TTC549 (cell line): ENCODE data around the gene SECTM1.
"Not testable (repeated sequence)": the region's sequence is repeated elsewhere in the genome, so short reads cannot be mapped to it uniquely, and the experiment has no call there.

Experiments
- FAIRE-seq: peaks from 2 replicates; lab custom pipeline; 2012; peaks lifted over from hg19 to GRCh38; lab: Jason Lieb, UNC

SECTM1 gene

GRCh38 chr17:82369211-82369610 lies 35.6 kb upstream of the SECTM1 start:
- no peak for FAIRE-seq

- FAIRE-seq, result no peak
Observed at GRCh38 chr17:82367724-82368524, 34.4 kb upstream of the SECTM1 start.

- FAIRE-seq, result no peak
Observed at GRCh38 chr17:82366749-82367148, 33.2 kb upstream of the SECTM1 start.

GRCh38 chr17:82365606-82366295 lies 32.2 kb upstream of the SECTM1 start:
- no peak for FAIRE-seq

GRCh38 chr17:82361885-82362633 lies 28.5 kb upstream of the SECTM1 start:
- FAIRE-seq, result no peak

- FAIRE-seq, result not testable (repeated sequence)
Observed at GRCh38 chr17:82359451-82360074, 26.0 kb upstream of the SECTM1 start.

- no peak for FAIRE-seq
Observed at GRCh38 chr17:82358465-82359350, 25.1 kb upstream of the SECTM1 start, which contains the start of gene TEX19. TEX19 (plus strand) TSS chr17:82359247; CDS start chr17:82362151, 2,904 bp downstream.

GRCh38 chr17:82357394-82357793 lies 23.8 kb upstream of the SECTM1 start:
- no peak for FAIRE-seq

GRCh38 chr17:82356845-82357355 lies 23.3 kb upstream of the SECTM1 start:
- no peak for FAIRE-seq

GRCh38 chr17:82355770-82356427 lies 22.3 kb upstream of the SECTM1 start:
- FAIRE-seq, result no peak

- no peak for FAIRE-seq
Observed at GRCh38 chr17:82354804-82355308, 21.3 kb upstream of the SECTM1 start.

GRCh38 chr17:82353484-82353883 lies 19.9 kb upstream of the SECTM1 start:
- no peak for FAIRE-seq

GRCh38 chr17:82351713-82352488 lies 18.3 kb upstream of the SECTM1 start:
- no peak for FAIRE-seq

GRCh38 chr17:82351254-82351712 lies 17.7 kb upstream of the SECTM1 start:
- no peak for FAIRE-seq

- FAIRE-seq, result no peak
Observed at GRCh38 chr17:82350182-82351030, 16.8 kb upstream of the SECTM1 start.

GRCh38 chr17:82349287-82349701 lies 15.7 kb upstream of the SECTM1 start:
- FAIRE-seq, result no peak

- no peak for FAIRE-seq
Observed at GRCh38 chr17:82348866-82349265, 15.3 kb upstream of the SECTM1 start.

- FAIRE-seq, result no peak
Observed at GRCh38 chr17:82348434-82348833, 14.9 kb upstream of the SECTM1 start.
